Natural killer cell (primary cell): ENCODE measurements around the gene CRYGS. TPM values are rescaled to one million over a fixed set of nuclear protein-coding genes. Genes with fewer than 3 reads are reported as not detected.
"Not testable (repeated sequence)": the region's sequence is repeated elsewhere in the genome, so short reads cannot be mapped to it uniquely, and the experiment has no call there.

Experiments used
- ATAC-seq, 3 donors: fragments of 150-1000 bp in 2 of 3; fragments of 200-7000 bp in 1 of 3; cut with Tn5 transposase; 1 replicate in 1 of 3; 2 replicates in 2 of 3; pipeline ENCODE4 v1.10.0; 2021; ENCODE audit warnings: mild to moderate bottlenecking in 2 of 3, moderate library complexity in 2 of 3
- DNase-seq, 2 donors: peaks; one replicate each; pipeline versions ENCODE4 v3.0.0 to v3.0.0-alpha.2; 2013 to 2021; ENCODE audit warnings: mixed read lengths in 1 of 2
- H3K27ac ChIP-seq: one replicate; pipeline ENCODE4 v1.5.1; 2013; ENCODE audit warnings: mild to moderate bottlenecking, low read length
- H3K27me3 ChIP-seq: one replicate; pipeline ENCODE4 v1.6.1; 2013; ENCODE audit warnings: low read length; ENCODE audit not compliant: control insufficient read depth, insufficient read depth
- H3K36me3 ChIP-seq: one replicate; pipeline ENCODE4 v1.6.1; 2013; ENCODE audit warnings: low read length; ENCODE audit not compliant: control insufficient read depth, insufficient read depth
- H3K4me1 ChIP-seq: one replicate; pipeline ENCODE4 v1.6.1; 2013; ENCODE audit warnings: low read length; ENCODE audit not compliant: control insufficient read depth, insufficient read depth
- H3K4me3 ChIP-seq: one replicate; pipeline ENCODE4 v1.5.1; 2013; ENCODE audit warnings: low read length
- H3K9me3 ChIP-seq: one replicate; pipeline ENCODE4 v1.6.1; 2013; ENCODE audit warnings: low read length; ENCODE audit not compliant: control insufficient read depth, insufficient read depth
- H3K27ac Mint-ChIP-seq, 2 donors: one replicate each; pipeline ENCODE4 v1.8.0; 2022; ENCODE audit warnings: mild to moderate bottlenecking in 2 of 2, mixed read lengths in 2 of 2, moderate library complexity in 1 of 2
- H3K27me3 Mint-ChIP-seq, 2 donors: one replicate each; pipeline ENCODE4 v1.8.0; 2022; ENCODE audit warnings: low read depth in 2 of 2, mixed read lengths in 2 of 2
- H3K36me3 Mint-ChIP-seq: one replicate; pipeline ENCODE4 v1.8.0; 2022; ENCODE audit warnings: mixed read lengths
- H3K4me1 Mint-ChIP-seq, 2 donors: one replicate each; pipeline ENCODE4 v1.8.0; 2022; ENCODE audit warnings: mixed read lengths in 2 of 2
- H3K4me3 Mint-ChIP-seq: one replicate; pipeline ENCODE4 v1.8.0; 2022; ENCODE audit warnings: mild to moderate bottlenecking, moderate library complexity, mixed read lengths
- H3K9me3 Mint-ChIP-seq, 2 donors: one replicate each; pipeline ENCODE4 v1.8.0; 2022; ENCODE audit warnings: mixed read lengths in 2 of 2
- WGBS: methylation state at CpG from one replicate; pipeline ENCODE4 v1.1.7; 2013; ENCODE audit warnings: missing lambda C conversion rate; ENCODE audit not compliant: insufficient coverage; 5-methylcytosine and 5-hydroxymethylcytosine counted together
- intact Hi-C: fragments of 100-400 bp; cut with micrococcal nuclease; formaldehyde crosslinking; loops from one replicate; pipeline ENCODE4 v1.14.2; 2022
- total RNA-seq, 4 donors: library from RNA; stranded (reverse); fragments of 120-200 nt in 1 of 4; gene quantifications; one replicate each; pipeline versions ENCODE4 v1.2.3 to v1.2.4, GENCODE V29; 2013 to 2022
- TF ChIP-seq, protein P1 (sequence below): fragments of 200-600 bp; IDR thresholded peaks from one replicate; pipeline ENCODE4 v1.8.0; 2022; ENCODE audit warnings: antibody characterized with exemption

The CRYGS gene
- total RNA-seq, 3 donors from 2014 or later (not counting 1 experiment from before 2014, with no cell fraction given), result 2.1 to 3.4 (median 2.5) TPM

DNA sequence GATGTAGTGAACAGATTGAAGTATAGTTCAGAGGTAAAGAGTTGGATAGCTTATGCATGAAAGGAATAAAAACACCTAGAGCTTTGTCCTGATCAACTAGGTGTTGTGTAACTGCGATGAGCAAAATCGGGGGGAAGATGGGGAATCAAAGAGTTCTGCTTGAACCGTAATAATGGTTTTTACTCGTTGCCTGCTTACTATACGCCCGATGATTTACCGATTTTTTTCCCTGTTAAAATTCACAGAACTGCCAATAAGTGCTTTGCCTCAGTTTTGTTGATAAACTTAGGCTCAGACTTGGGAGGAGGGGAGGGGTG, 25.6 kb upstream of the CRYGS start:
- Mint-ChIP-seq H3K27ac (peak overlapping the region; percentile 97 to 98), H3K4me1 (peaks cover 44 to 57% of the 10 kb centered on the region in 2 donors), H3K9me3 (no peaks in the 10 kb centered on the region), H3K36me3 (peaks cover 9% of the 10 kb centered on the region), H3K4me3 (peak overlapping the region; percentile 99), H3K27me3 (no peaks in the 10 kb centered on the region)
- intact Hi-C loops, result loop anchor here (1.0 to 10.0 kb wide), 4 partner anchors 215 to 983 kb away; partner anchors contain the start of genes ETV5, RPL39L and SENP2
- ATAC-seq, result no peak
- Histone ChIP-seq H3K36me3 (peaks cover 19% of the 10 kb centered on the region), H3K9me3 (no peaks in the 10 kb centered on the region), H3K4me1 (peaks cover 36% of the 10 kb centered on the region), H3K27ac (peak overlapping the region; percentile 90), H3K4me3 (peak overlapping the region; percentile 58), H3K27me3 (no peaks in the 10 kb centered on the region)
- no peak for DNase-seq
- TF ChIP-seq, protein P1, sequence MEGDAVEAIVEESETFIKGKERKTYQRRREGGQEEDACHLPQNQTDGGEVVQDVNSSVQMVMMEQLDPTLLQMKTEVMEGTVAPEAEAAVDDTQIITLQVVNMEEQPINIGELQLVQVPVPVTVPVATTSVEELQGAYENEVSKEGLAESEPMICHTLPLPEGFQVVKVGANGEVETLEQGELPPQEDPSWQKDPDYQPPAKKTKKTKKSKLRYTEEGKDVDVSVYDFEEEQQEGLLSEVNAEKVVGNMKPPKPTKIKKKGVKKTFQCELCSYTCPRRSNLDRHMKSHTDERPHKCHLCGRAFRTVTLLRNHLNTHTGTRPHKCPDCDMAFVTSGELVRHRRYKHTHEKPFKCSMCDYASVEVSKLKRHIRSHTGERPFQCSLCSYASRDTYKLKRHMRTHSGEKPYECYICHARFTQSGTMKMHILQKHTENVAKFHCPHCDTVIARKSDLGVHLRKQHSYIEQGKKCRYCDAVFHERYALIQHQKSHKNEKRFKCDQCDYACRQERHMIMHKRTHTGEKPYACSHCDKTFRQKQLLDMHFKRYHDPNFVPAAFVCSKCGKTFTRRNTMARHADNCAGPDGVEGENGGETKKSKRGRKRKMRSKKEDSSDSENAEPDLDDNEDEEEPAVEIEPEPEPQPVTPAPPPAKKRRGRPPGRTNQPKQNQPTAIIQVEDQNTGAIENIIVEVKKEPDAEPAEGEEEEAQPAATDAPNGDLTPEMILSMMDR, result no peak
- WGBS, result 7% methylated on average over 7 of the region's 7 CpGs

DNA sequence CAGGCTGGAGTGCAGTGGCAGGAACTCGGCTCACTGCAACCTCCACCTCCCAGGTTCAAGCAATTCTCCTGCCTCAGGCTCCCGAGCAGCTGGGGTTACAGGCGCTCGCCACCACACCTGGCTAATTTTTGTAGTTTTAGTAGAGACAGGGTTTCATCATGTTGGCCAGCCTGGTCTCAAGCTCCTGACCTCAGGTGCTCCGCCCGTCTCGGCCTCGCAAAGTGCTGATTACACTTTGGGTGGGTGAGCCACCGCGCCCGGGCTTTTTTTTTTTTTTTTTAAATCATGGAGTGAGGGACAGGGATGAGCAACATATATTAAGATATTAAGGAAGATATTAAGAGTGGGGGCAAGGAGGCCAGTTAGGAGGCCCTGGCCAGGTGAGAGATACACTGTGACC, 25.2 kb upstream of the CRYGS start:
- Histone ChIP-seq H3K4me1 (peaks cover 36% of the 10 kb centered on the region), H3K27ac (peak overlapping the region; percentile 90), H3K36me3 (peaks cover 15% of the 10 kb centered on the region)
- DNase-seq, H3K4me3 ChIP-seq, ATAC-seq, intact Hi-C loops, H3K27me3 Mint-ChIP-seq, H3K9me3 Mint-ChIP-seq, H3K36me3 Mint-ChIP-seq, H3K9me3 ChIP-seq, H3K27me3 ChIP-seq: not testable (repeated sequence)
- 97% methylated on average over 10 of the region's 11 CpGs for WGBS
- peak overlapping the region; percentile 97 to 98 for H3K27ac Mint-ChIP-seq
- H3K4me1 Mint-ChIP-seq, result peaks cover 44 to 57% of the 10 kb centered on the region in 2 donors
- H3K4me3 Mint-ChIP-seq, result peak overlapping the region; percentile 99

DNA sequence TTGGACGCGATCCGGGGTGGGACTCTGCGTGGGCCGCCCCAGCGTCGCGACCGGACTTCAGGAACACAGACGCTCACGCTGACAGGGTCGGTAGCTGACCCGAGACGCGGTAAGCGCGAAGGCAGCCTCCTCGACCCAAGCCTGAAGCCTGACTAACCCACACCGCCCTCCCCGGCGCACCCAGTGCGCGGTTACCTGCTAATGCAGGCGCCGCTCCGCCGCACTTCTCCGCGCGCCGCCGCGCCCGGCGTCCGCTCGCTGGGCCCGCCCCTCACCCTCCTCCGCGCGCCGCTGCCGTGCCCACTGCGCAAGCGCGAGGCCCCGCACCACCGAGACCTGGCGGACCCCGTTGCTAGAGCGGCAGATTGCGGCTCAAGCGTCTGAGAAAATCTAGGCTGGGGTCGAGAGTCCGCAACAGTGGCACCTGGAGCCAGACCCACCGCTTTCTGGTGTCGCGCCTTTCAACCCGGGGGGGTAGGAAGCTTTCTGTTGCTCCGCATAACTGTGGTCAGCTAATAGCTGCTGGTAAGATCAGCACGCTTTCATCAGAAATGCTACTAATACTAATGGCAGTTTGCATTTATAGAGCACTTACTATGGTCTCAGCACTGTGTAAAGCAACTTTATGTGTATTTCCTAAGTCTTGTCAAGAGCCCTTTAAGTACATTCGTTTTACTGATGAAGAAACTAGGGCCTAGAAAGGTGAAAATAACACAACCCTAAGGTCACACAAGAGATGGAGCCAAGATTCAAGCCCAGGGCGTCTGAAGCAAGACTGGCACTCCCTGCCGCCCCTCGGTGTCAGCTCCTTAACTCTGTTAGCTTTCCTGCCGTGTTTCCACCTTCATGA, 23.1 kb upstream of the CRYGS start, which contains the start of gene TBCCD1:
TSS of gene TBCCD1 (minus strand) at position 268 of the 850 bp plus-strand sequence. CDS start 3,010 bp downstream, outside the sequence.
- DNase-seq (peak; percentile 96 to 98), ATAC-seq (peak; percentile 54 to 78 (median 61))
- no peaks in the 10 kb centered on the region for H3K9me3 Mint-ChIP-seq
- TF ChIP-seq, protein P1, result no peak
- Histone ChIP-seq H3K36me3 (no peaks in the 10 kb centered on the region), H3K27ac (peak within 1 kb of the TSS; percentile 86), H3K4me3 (peak within 1 kb of the TSS; percentile 78), H3K4me1 (peaks cover 36% of the 10 kb centered on the region), H3K9me3 (no peaks in the 10 kb centered on the region), H3K27me3 (no peaks in the 10 kb centered on the region)
- H3K27ac Mint-ChIP-seq, result peak within 1 kb of the TSS; percentile 97
- no peaks in the 10 kb centered on the region for H3K27me3 Mint-ChIP-seq
- intact Hi-C loops, result loop anchor here (1.0 kb wide), 1 partner anchor 629 kb away; the partner anchor contains the start of gene TRA2B
- WGBS, result under 1% methylated on average over 66 of the region's 66 CpGs
- H3K4me3 Mint-ChIP-seq, result peak within 1 kb of the TSS; percentile 97
- no peaks in the 10 kb centered on the region for H3K36me3 Mint-ChIP-seq
- peaks cover 49 to 64% of the 10 kb centered on the region in 2 donors for H3K4me1 Mint-ChIP-seq

DNA sequence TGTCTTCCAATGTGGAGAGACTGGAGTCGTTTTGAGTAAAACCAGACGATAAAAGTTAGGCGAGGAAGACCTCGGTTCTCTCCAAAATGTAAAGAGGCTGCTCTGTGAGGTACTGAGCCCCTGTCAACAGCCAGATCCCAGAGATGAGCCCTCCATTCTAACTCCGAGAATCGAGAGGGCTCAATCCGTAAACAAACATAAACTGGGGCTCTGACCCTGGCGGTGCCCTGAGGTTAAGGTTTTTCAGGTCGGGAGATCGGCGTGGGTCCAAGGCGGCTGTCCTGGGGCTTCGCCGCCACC, 22.5 kb upstream of the CRYGS start:
- H3K4me3 Mint-ChIP-seq, result peak overlapping the region; percentile 97
- peaks cover 50 to 64% of the 10 kb centered on the region in 2 donors for H3K4me1 Mint-ChIP-seq
- TF ChIP-seq, protein P1, result no peak
- WGBS, result under 1% methylated on average over 14 of the region's 14 CpGs
- H3K4me1 ChIP-seq, result peaks cover 34% of the 10 kb centered on the region
- H3K27ac ChIP-seq, result peak overlapping the region; percentile 85
- H3K27me3 Mint-ChIP-seq, result no peaks in the 10 kb centered on the region
- DNase-seq, result no peak
- no peaks in the 10 kb centered on the region for H3K27me3 ChIP-seq
- H3K27ac Mint-ChIP-seq, result peak overlapping the region; percentile 97
- H3K36me3 ChIP-seq, result no peaks in the 10 kb centered on the region
- peak in 1 of 3 donors; percentile 0 for ATAC-seq
- peak overlapping the region; percentile 78 for H3K4me3 ChIP-seq
- H3K9me3 ChIP-seq, result no peaks in the 10 kb centered on the region
- intact Hi-C loops, result loop anchor here (1.0 kb wide), 1 partner anchor 628 kb away; the partner anchor contains the start of gene TRA2B
- H3K36me3 Mint-ChIP-seq, result no peaks in the 10 kb centered on the region
- no peaks in the 10 kb centered on the region for H3K9me3 Mint-ChIP-seq
